ENCODE results near the gene ERG28. TPM values are rescaled to one million over a fixed set of nuclear protein-coding genes. Genes with fewer than 3 reads are reported as not detected.
"Not testable (repeated sequence)": the region's sequence is repeated elsewhere in the genome, so short reads cannot be mapped to it uniquely, and the experiment has no call there.

ERG28 gene
- total RNA-seq, 2 experiments from 2014 or later, result 9.8 to 24.0 TPM

- DNase-seq (ENCODE audit: low spot score), result no peak
- BruUV-seq (replicated peaks), result no TSS peak
- H3K79me2 ChIP-seq (ENCODE audit: insufficient read depth, low read depth, low read length), result no peaks in the 10 kb centered on the region
- H4K20me1 ChIP-seq (ENCODE audit: insufficient read depth, low read length), result no peaks in the 10 kb centered on the region
- no peak overlapping the region for H2AFZ ChIP-seq (ENCODE audit: low read length)
- no peaks in the 10 kb centered on the region for H3K4me1 ChIP-seq (ENCODE audit: insufficient read depth, low read length, poor library complexity, severe bottlenecking)
- no peak overlapping the region for H3K4me3 ChIP-seq (ENCODE audit: low read depth, low read length, poor library complexity, severe bottlenecking)
- H3K9me2 ChIP-seq (ENCODE audit: insufficient read depth, low read length), result no peaks in the 10 kb centered on the region
- no peak overlapping the region for H3K4me2 ChIP-seq (ENCODE audit: low read length)
- H3K36me3 ChIP-seq (ENCODE audit: insufficient read depth, low read length), result peaks cover 88% of the 10 kb centered on the region
- ChIA-PET POLR2A (interaction anchor here (0.9 kb wide), 1 partner anchor 13 kb away, joined by 3 read pairs; no protein-coding TSS in a partner anchor), CTCF (ENCODE audit: unreplicated experiment) (no interaction called here)
- no peaks in the 10 kb centered on the region for H3K9me3 ChIP-seq (ENCODE audit: low read length)
- intact Hi-C loops (cut with micrococcal nuclease; ENCODE audit: unreplicated experiment), result no loop called here
- no peak overlapping the region for H3K27ac ChIP-seq (ENCODE audit: low read depth, low read length, poor library complexity, severe bottlenecking)
- TF ChIP-seq EZH2phosphoT487 (IDR thresholded peaks at IDR 0.05; ENCODE audit: borderline replicate concordance, low read depth, low read length), result no peak
- TF ChIP-seq, protein P1, sequence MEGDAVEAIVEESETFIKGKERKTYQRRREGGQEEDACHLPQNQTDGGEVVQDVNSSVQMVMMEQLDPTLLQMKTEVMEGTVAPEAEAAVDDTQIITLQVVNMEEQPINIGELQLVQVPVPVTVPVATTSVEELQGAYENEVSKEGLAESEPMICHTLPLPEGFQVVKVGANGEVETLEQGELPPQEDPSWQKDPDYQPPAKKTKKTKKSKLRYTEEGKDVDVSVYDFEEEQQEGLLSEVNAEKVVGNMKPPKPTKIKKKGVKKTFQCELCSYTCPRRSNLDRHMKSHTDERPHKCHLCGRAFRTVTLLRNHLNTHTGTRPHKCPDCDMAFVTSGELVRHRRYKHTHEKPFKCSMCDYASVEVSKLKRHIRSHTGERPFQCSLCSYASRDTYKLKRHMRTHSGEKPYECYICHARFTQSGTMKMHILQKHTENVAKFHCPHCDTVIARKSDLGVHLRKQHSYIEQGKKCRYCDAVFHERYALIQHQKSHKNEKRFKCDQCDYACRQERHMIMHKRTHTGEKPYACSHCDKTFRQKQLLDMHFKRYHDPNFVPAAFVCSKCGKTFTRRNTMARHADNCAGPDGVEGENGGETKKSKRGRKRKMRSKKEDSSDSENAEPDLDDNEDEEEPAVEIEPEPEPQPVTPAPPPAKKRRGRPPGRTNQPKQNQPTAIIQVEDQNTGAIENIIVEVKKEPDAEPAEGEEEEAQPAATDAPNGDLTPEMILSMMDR (conservative IDR thresholded peaks at IDR 0.05; ENCODE audit: low read length), result no peak
Observed at GRCh38 chr14:75697918-75698317, 37.2 kb upstream of the ERG28 start.

- H3K4me1 ChIP-seq (ENCODE audit: insufficient read depth, low read length, poor library complexity, severe bottlenecking), result no peaks in the 10 kb centered on the region
- no peaks in the 10 kb centered on the region for H4K20me1 ChIP-seq (ENCODE audit: insufficient read depth, low read length)
- no peaks in the 10 kb centered on the region for H3K9me3 ChIP-seq (ENCODE audit: low read length)
- BruUV-seq (replicated peaks), result no TSS peak
- ChIA-PET POLR2A (interaction anchor here (0.9 kb wide), 1 partner anchor 13 kb away, joined by 3 read pairs; no protein-coding TSS in a partner anchor), CTCF (ENCODE audit: unreplicated experiment) (no interaction called here)
- intact Hi-C loops (cut with micrococcal nuclease; ENCODE audit: unreplicated experiment), result no loop called here
- no peak for DNase-seq (ENCODE audit: low spot score)
- TF ChIP-seq, protein P1 (conservative IDR thresholded peaks at IDR 0.05; ENCODE audit: low read length), result no peak
- no peak for TF ChIP-seq EZH2phosphoT487 (IDR thresholded peaks at IDR 0.05; ENCODE audit: borderline replicate concordance, low read depth, low read length)
- H3K4me2 ChIP-seq (ENCODE audit: low read length), result no peak overlapping the region
- H2AFZ ChIP-seq (ENCODE audit: low read length), result no peak overlapping the region
- H3K9me2 ChIP-seq (ENCODE audit: insufficient read depth, low read length), result no peaks in the 10 kb centered on the region
- H3K36me3 ChIP-seq (ENCODE audit: insufficient read depth, low read length), result peaks cover 88% of the 10 kb centered on the region
- H3K4me3 ChIP-seq (ENCODE audit: low read depth, low read length, poor library complexity, severe bottlenecking), result no peak overlapping the region
- H3K27ac ChIP-seq (ENCODE audit: low read depth, low read length, poor library complexity, severe bottlenecking), result no peak overlapping the region
- no peaks in the 10 kb centered on the region for H3K79me2 ChIP-seq (ENCODE audit: insufficient read depth, low read depth, low read length)
Observed at GRCh38 chr14:75697386-75697785, 36.7 kb upstream of the ERG28 start.

DNA sequence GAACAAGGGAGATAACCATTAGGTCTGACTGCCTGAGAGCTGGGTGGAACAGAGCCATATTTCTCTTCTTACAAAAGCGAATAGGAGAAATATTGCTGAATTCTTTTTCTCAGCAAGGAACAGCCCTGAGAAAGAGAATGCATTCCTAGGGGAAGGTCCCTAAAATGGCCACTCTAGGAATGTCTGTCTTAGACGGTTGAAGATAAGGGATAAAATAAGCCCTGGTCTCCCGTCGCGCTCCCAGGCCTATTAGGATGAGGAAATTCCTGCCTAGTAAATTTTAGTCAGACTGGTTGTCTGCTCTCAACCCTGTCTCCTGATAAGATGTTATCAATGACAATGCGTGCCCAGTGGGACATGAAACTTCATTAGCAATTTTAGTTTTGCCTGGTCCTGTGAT lies 34.3 kb upstream of the ERG28 start:
- CTCF ChIA-PET (ENCODE audit: unreplicated experiment); H3K9me2 ChIP-seq (ENCODE audit: insufficient read depth, low read length); H3K4me1 ChIP-seq (ENCODE audit: insufficient read depth, low read length, poor library complexity, severe bottlenecking); H3K4me2 ChIP-seq (ENCODE audit: low read length); H3K27ac ChIP-seq (ENCODE audit: low read depth, low read length, poor library complexity, severe bottlenecking); H2AFZ ChIP-seq (ENCODE audit: low read length); intact Hi-C loops (cut with micrococcal nuclease; ENCODE audit: unreplicated experiment); H4K20me1 ChIP-seq (ENCODE audit: insufficient read depth, low read length); H3K4me3 ChIP-seq (ENCODE audit: low read depth, low read length, poor library complexity, severe bottlenecking); H3K79me2 ChIP-seq (ENCODE audit: insufficient read depth, low read depth, low read length); DNase-seq (ENCODE audit: low spot score); BruUV-seq (replicated peaks); H3K9me3 ChIP-seq (ENCODE audit: low read length): not testable (repeated sequence)
- POLR2A ChIA-PET, result interaction anchor here (0.7 kb wide), 1 partner anchor 21 kb away, joined by 3 read pairs; no protein-coding TSS in a partner anchor
- H3K36me3 ChIP-seq (ENCODE audit: insufficient read depth, low read length), result peaks cover 87% of the 10 kb centered on the region
